ENCODE results near the gene IL1RAPL2. TPM values are rescaled to one million over a fixed set of nuclear protein-coding genes. Genes with fewer than 3 reads are reported as not detected.

IL1RAPL2 gene
- total and polyA plus RNA-seq, 2 donors (not counting 1 experiment from before 2014, with no cell fraction given): not detected

GRCh38 chrX:105263171-105263570 lies 697.2 kb downstream of the IL1RAPL2 start:
- H3K36me3 ChIP-seq (replicated peaks in 1 of 2; ENCODE audit: control extremely low read depth in 1 of 2, control insufficient read depth in 1 of 2, extremely low read depth in 1 of 2, insufficient read depth in 2 of 2, low read length in 1 of 2): no peaks in the 10 kb centered on the region
- ChIA-PET CTCF (no interaction called here), POLR2A (no interaction called here)
- intact Hi-C loops (cut with micrococcal nuclease): no loop called here
- DNase-seq (no peak), ATAC-seq (ENCODE audit: low read depth) (no peak)
- peaks cover 0 to 3% (median 0%) of the 10 kb centered on the region in 3 donors for H3K9me3 ChIP-seq (ENCODE audit: control extremely low read depth in 1 of 3, control insufficient read depth in 2 of 3, insufficient read depth in 1 of 3, low read length in 2 of 3)
- Mint-ChIP-seq H3K9me3 (ENCODE audit: insufficient read depth) (no peaks in the 10 kb centered on the region), H3K4me1 (no peaks in the 10 kb centered on the region), H3K27ac (no peak overlapping the region), H3K4me3 (no peak overlapping the region), H3K27me3 (no peaks in the 10 kb centered on the region)
- H3K9ac ChIP-seq (ENCODE audit: low read length): no peak overlapping the region
- no peaks in the 10 kb centered on the region for H3K4me1 ChIP-seq (ENCODE audit: control insufficient read depth in 2 of 2, insufficient read depth in 2 of 2, low read length in 2 of 2)
- H3K4me3 ChIP-seq (ENCODE audit: control extremely low read depth in 1 of 5, extremely low read depth in 1 of 5, insufficient read depth in 1 of 5, low read depth in 2 of 5, low read length in 4 of 5): no peak overlapping the region
- WGBS (ENCODE audit: insufficient coverage): no CpG with 5 or more reads among the region's 2 CpGs
- no peaks in the 10 kb centered on the region for H4K20me1 ChIP-seq (ENCODE audit: control insufficient read depth, insufficient read depth, low read length, poor library complexity, severe bottlenecking)
- H3K27ac ChIP-seq (ENCODE audit: low read length in 2 of 2): no peak overlapping the region
- no peaks in the 10 kb centered on the region for H3K79me2 ChIP-seq (ENCODE audit: control insufficient read depth, insufficient read depth, low read length)
- TF ChIP-seq EZH2 (IDR thresholded peaks at IDR 0.05; ENCODE audit: borderline replicate concordance, insufficient read depth, low read depth, low read length, poor library complexity, severe bottlenecking): no peak
- TF ChIP-seq CTCF (IDR thresholded peaks at IDR 0.05): no peak
- H3K4me2 ChIP-seq (replicated peaks; ENCODE audit: low read depth, low read length, poor library complexity, severe bottlenecking): no peak overlapping the region
- H2AFZ ChIP-seq (ENCODE audit: insufficient read depth, low read depth, low read length, poor library complexity, severe bottlenecking): no peak overlapping the region
- H3K27me3 ChIP-seq (replicated peaks in 1 of 4; ENCODE audit: control extremely low read depth in 1 of 4, control insufficient read depth in 3 of 4, insufficient read depth in 4 of 4, low read length in 3 of 4): no peaks in the 10 kb centered on the region

- Histone ChIP-seq H3K9me3 (ENCODE audit: control extremely low read depth in 1 of 3, control insufficient read depth in 2 of 3, insufficient read depth in 1 of 3, low read length in 2 of 3) (peaks cover 0 to 3% (median 0%) of the 10 kb centered on the region in 3 donors), H3K4me1 (ENCODE audit: control insufficient read depth in 2 of 2, insufficient read depth in 2 of 2, low read length in 2 of 2) (no peaks in the 10 kb centered on the region), H3K9ac (ENCODE audit: low read length) (no peak overlapping the region), H4K20me1 (ENCODE audit: control insufficient read depth, insufficient read depth, low read length, poor library complexity, severe bottlenecking) (no peaks in the 10 kb centered on the region), H2AFZ (ENCODE audit: insufficient read depth, low read depth, low read length, poor library complexity, severe bottlenecking) (no peak overlapping the region), H3K27me3 (replicated peaks in 1 of 4; ENCODE audit: control extremely low read depth in 1 of 4, control insufficient read depth in 3 of 4, insufficient read depth in 4 of 4, low read length in 3 of 4) (no peaks in the 10 kb centered on the region), H3K4me2 (replicated peaks; ENCODE audit: low read depth, low read length, poor library complexity, severe bottlenecking) (no peak overlapping the region), H3K36me3 (replicated peaks in 1 of 2; ENCODE audit: control extremely low read depth in 1 of 2, control insufficient read depth in 1 of 2, extremely low read depth in 1 of 2, insufficient read depth in 2 of 2, low read length in 1 of 2) (no peaks in the 10 kb centered on the region), H3K4me3 (ENCODE audit: control extremely low read depth in 1 of 5, extremely low read depth in 1 of 5, insufficient read depth in 1 of 5, low read depth in 2 of 5, low read length in 4 of 5) (no peak overlapping the region), H3K27ac (ENCODE audit: low read length in 2 of 2) (no peak overlapping the region), H3K79me2 (ENCODE audit: control insufficient read depth, insufficient read depth, low read length) (no peaks in the 10 kb centered on the region)
- ATAC-seq (ENCODE audit: low read depth) (no peak), DNase-seq (no peak)
- Mint-ChIP-seq H3K27me3 (no peaks in the 10 kb centered on the region), H3K4me3 (no peak overlapping the region), H3K9me3 (ENCODE audit: insufficient read depth) (no peaks in the 10 kb centered on the region), H3K4me1 (no peaks in the 10 kb centered on the region), H3K27ac (no peak overlapping the region)
- TF ChIP-seq CTCF (IDR thresholded peaks at IDR 0.05) (no peak), EZH2 (IDR thresholded peaks at IDR 0.05; ENCODE audit: borderline replicate concordance, insufficient read depth, low read depth, low read length, poor library complexity, severe bottlenecking) (no peak)
- WGBS (ENCODE audit: insufficient coverage): no CpG with 5 or more reads among the region's 1 CpG
- CTCF ChIA-PET: no interaction called here
- intact Hi-C loops (cut with micrococcal nuclease): no loop called here
- POLR2A ChIA-PET: no interaction called here
Measured at GRCh38 chrX:105263801-105264200, 697.8 kb downstream of the IL1RAPL2 start.

All from B cell (primary cell).